A549 treated with AZD2906 at 1 μM for 4 hours (cell line): ENCODE data around the gene EPS8L1. TPM values are rescaled to one million over a fixed set of nuclear protein-coding genes. Genes with fewer than 3 reads are reported as not detected.

ENCODE experiments used
- total RNA-seq: library from RNA; stranded (reverse); fragments of 200-300 nt; extraction: Qiagen RNA extraction; gene quantifications from 5 replicates; pipeline ENCODE4 v1.2.3, GENCODE V29; 2022

Gene EPS8L1
- total RNA-seq: 3.2 to 6.5 TPM (median 5.6 TPM) in 5 replicates

DNA sequence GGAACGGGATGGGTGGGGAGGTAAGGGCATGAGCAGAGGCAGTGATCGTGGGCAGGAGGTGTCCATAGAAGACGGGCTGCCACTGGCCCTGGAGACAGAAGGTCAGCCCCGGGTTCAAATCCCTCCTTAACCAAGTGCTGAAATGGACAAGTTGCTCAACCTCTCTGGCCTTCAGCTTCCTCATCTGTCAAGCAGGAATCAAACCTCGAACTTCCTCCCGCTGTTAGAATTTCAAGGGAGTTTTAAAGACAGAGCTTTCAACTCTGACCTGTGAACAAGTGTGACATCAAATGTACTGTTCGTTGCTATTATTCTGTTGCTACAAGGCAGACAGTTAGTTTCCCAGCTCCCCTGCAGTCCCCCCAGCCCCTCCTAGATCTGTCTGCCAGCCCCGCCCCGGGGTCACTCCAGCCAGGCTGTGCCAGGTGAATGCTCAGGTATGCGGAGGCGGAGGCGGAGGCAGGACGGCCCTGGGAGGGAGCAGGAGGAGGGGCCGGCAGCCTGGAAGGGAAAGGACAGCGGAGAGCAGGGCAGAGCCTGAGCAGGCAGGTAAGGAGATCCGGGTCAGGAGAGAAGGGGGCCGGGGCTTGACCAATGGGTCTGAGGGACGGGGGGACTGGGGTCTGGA lies at the start of gene EPS8L1:
TSS of gene EPS8L1 (plus strand) at position 499 of the 628 bp plus-strand sequence. CDS start 576 bp downstream, outside the sequence.

DNA sequence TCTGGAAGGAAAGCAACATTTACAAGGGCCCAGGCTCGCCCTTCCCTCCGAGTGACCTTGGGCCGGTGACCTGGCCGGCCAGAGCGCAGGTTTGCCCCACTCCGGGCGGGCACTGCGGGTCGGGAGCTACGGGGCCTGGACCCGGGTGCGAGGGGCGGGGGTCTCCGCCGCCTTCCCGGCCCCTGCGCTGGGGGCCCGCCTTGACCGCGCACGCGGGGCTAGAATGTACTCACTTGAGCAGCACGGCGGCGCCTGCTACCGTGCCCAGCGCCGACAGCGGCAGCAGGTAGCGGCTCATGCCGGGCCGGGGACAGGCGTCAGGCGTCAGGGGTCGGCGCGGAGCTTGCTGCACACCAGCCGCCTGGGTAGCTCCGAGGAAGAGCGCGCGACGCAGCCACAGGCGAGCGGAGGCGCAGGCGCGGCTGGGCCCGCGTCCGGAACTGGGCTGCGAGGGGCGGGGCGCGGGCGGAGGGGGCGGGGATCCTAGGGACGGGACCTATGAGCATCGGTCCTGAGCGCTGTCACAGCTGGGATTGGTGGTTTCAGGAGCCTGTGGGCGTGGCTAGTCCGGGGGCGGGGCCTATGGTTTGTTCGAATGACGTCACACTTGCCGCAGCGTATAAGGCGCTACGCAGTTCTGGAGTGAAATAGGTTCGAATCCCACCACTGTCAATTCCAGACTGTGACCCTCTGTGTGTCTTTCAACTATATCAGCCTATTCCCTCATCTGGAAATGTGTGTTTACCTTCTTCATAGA lies 12.8 kb upstream of the EPS8L1 start, which contains the start of gene RDH13:
TSS of gene RDH13 (minus strand) at position 414 of the 757 bp plus-strand sequence. CDS start at position 298, 116 bp downstream.

DNA sequence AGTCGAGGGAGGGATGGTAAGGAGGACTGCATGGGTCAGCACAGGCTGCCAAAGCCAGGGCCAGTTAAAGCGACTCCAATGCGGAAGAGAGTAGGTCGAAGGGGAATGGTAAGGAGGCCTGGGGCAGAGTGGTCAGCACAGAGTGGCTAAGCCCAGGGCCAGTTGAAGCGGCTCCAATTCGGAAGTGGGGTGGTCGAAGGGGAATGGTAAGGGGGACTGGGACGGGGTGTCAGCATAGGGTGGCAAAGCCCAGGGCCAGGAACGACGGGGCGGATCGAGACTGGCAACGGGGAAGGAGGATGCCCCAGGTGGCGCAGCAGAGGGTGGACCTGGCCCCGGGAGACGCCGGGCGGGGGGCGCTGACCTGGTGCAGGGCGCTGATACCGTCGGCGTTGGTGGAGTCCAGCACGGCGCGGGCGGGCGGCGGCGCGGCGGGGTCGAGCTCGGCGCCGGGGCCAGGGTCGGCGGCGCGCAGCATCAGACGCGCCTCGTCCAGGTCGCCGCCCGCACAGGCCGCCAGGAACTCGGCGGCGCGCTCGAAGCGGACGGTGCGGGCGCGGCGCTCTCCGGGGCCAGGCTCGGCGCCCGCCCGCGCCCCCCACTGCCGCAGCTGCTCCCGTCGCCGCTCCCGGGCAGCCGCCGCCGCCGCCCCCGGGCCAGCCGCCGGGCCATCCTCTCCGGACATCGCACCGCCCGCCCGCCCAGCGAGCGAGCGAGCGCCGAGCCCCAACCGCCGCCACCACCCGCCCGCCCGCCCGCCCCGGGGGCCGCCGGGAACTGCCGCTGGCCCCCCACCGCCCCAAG lies 41.4 kb downstream of the EPS8L1 start, which contains the start of gene PPP1R12C:
TSS of gene PPP1R12C (minus strand) at position 779 of the 804 bp plus-strand sequence. CDS start at position 685, 94 bp downstream.

Other genes with a start within 250 kb of the EPS8L1 start
- gene KIR2DS4, start 243.2 kb upstream of the EPS8L1 start, total RNA-seq: not detected in 5 replicates
- gene KIR3DL2, start 225.4 kb upstream of the EPS8L1 start, total RNA-seq: not detected in 5 replicates
- not detected in 5 replicates for gene FCAR, start 201.6 kb upstream of the EPS8L1 start, total RNA-seq
- not detected in 5 replicates for gene NCR1, start 169.7 kb upstream of the EPS8L1 start, total RNA-seq
- gene NLRP7, start 128.3 kb upstream of the EPS8L1 start, total RNA-seq: 0.01 to 0.13 TPM (median 0.02 TPM) in 3 of 5 replicates, not detected in the others
- 24.7 to 26.9 TPM (median 25.3 TPM) in 5 replicates for gene NLRP2, start 109.5 kb upstream of the EPS8L1 start, total RNA-seq
- 0.04 to 0.23 TPM (median 0.07 TPM) in 5 replicates for gene GP6, start 37.6 kb upstream of the EPS8L1 start, total RNA-seq
- gene RDH13, start 12.7 kb upstream of the EPS8L1 start, total RNA-seq: 16.3 to 22.1 TPM (median 20.4 TPM) in 5 replicates
- gene PPP1R12C, start 41.8 kb downstream of the EPS8L1 start, total RNA-seq: 55.2 to 86.5 TPM (median 80.7 TPM) in 5 replicates
- gene TNNT1, start 73.3 kb downstream of the EPS8L1 start, total RNA-seq: 108 to 151 TPM (median 139 TPM) in 5 replicates
- 5.9 to 8.2 TPM (median 7.5 TPM) in 5 replicates for gene TNNI3, start 81.9 kb downstream of the EPS8L1 start, total RNA-seq
- 4.6 to 5.9 TPM (median 5.4 TPM) in 5 replicates for gene DNAAF3, start 90.7 kb downstream of the EPS8L1 start, total RNA-seq
- gene SYT5, start 104.4 kb downstream of the EPS8L1 start, total RNA-seq: 1.9 to 5.0 TPM (median 3.5 TPM) in 5 replicates
- 2.8 to 4.5 TPM (median 3.7 TPM) in 5 replicates for gene PTPRH, start 133.6 kb downstream of the EPS8L1 start, total RNA-seq
- gene TMEM86B, start 152.9 kb downstream of the EPS8L1 start, total RNA-seq: 1.8 to 4.7 TPM (median 4.1 TPM) in 5 replicates
- 84.6 to 114 TPM (median 113 TPM) in 5 replicates for gene PPP6R1, start 183.1 kb downstream of the EPS8L1 start, total RNA-seq
- 121 to 154 TPM (median 139 TPM) in 5 replicates for gene HSPBP1, start 204.2 kb downstream of the EPS8L1 start, total RNA-seq
- 2.8 to 3.4 TPM (median 3.3 TPM) in 5 replicates for gene BRSK1, start 208.1 kb downstream of the EPS8L1 start, total RNA-seq
- gene TMEM150B, start 249.5 kb downstream of the EPS8L1 start, total RNA-seq: not detected in 5 replicates